ENCODE measurements around the gene NINL.

Gene NINL

GRCh38 chr20:25490656-25491445 is 94.5 kb downstream of the NINL start:
- Histone ChIP-seq H2AK5ac (ENCODE audit: low read depth, low read length) (peak overlapping the region; percentile 2), H2BK15ac (ENCODE audit: low read length) (no peak overlapping the region), H3K9ac (ENCODE audit: low read depth, low read length, poor library complexity) (peak overlapping the region; percentile 24), H3K4me1 (ENCODE audit: control insufficient read depth in 2 of 2, insufficient read depth in 1 of 2, low read depth in 1 of 2, low read length in 2 of 2) (peaks cover 0 to 5% of the 10 kb centered on the region in 2 donors), H3K18ac (ENCODE audit: low read length) (peak overlapping the region; percentile 65), H3K9me3 (replicated peaks in 1 of 2; ENCODE audit: control insufficient read depth in 2 of 2, insufficient read depth in 1 of 2, low read depth in 1 of 2, low read length in 2 of 2) (peaks cover 0 to 2% of the 10 kb centered on the region in 2 donors), H3K4me2 (ENCODE audit: insufficient read depth, low read length, poor library complexity, severe bottlenecking) (no peak overlapping the region), H3K79me1 (ENCODE audit: low read depth, low read length) (no peaks in the 10 kb centered on the region), H4K91ac (ENCODE audit: low read depth, low read length, poor library complexity) (no peak overlapping the region), H2BK12ac (ENCODE audit: low read length) (no peak overlapping the region), H2AFZ (ENCODE audit: low read length) (no peak overlapping the region), H3K14ac (ENCODE audit: low read length) (peak overlapping the region; percentile 56), H3K27me3 (ENCODE audit: control insufficient read depth in 3 of 3, insufficient read depth in 3 of 3, low read depth in 1 of 3, low read length in 3 of 3) (no peaks in the 10 kb centered on the region), H3K27ac (replicated peaks; ENCODE audit: low read length) (no peak overlapping the region), H3K4ac (ENCODE audit: low read length) (no peak overlapping the region), H3K23ac (ENCODE audit: low read depth, low read length, poor library complexity) (peak overlapping the region; percentile 97), H2BK5ac (ENCODE audit: low read length) (peak overlapping the region; percentile 24), H3K36me3 (replicated peaks in 1 of 2; ENCODE audit: control insufficient read depth in 2 of 2, insufficient read depth in 2 of 2, low read length in 2 of 2) (peaks cover 24 to 64% of the 10 kb centered on the region in 2 donors), H4K8ac (ENCODE audit: low read depth, low read length) (peak overlapping the region; percentile 82), H3K4me3 (ENCODE audit: low read length in 2 of 2) (peak overlapping the region in 1 of 2 donors; percentile 27), H2BK120ac (ENCODE audit: low read depth, low read length) (no peak overlapping the region)
- no peak for DNase-seq (ENCODE audit: low spot score)
- WGBS, 2 donors (ENCODE audit: extremely low coverage in 2 of 2, insufficient read length in 2 of 2, insufficient replicate concordance in 1 of 2) = no CpG with 5 or more reads among the region's 15 CpGs

- no CpG with 5 or more reads among the region's 15 CpGs for WGBS, 2 donors (ENCODE audit: extremely low coverage in 2 of 2, insufficient read length in 2 of 2, insufficient replicate concordance in 1 of 2)
- Histone ChIP-seq H3K14ac (ENCODE audit: low read length) (no peak overlapping the region), H2BK120ac (ENCODE audit: low read depth, low read length) (no peak overlapping the region), H3K79me1 (ENCODE audit: low read depth, low read length) (no peaks in the 10 kb centered on the region), H3K4ac (ENCODE audit: low read length) (no peak overlapping the region), H3K9ac (ENCODE audit: low read depth, low read length, poor library complexity) (no peak overlapping the region), H3K9me3 (replicated peaks in 1 of 2; ENCODE audit: control insufficient read depth in 2 of 2, insufficient read depth in 1 of 2, low read depth in 1 of 2, low read length in 2 of 2) (peaks cover 0 to 2% of the 10 kb centered on the region in 2 donors), H2BK12ac (ENCODE audit: low read length) (no peak overlapping the region), H3K27ac (replicated peaks; ENCODE audit: low read length) (no peak overlapping the region), H2AK5ac (ENCODE audit: low read depth, low read length) (no peak overlapping the region), H3K27me3 (ENCODE audit: control insufficient read depth in 3 of 3, insufficient read depth in 3 of 3, low read depth in 1 of 3, low read length in 3 of 3) (no peaks in the 10 kb centered on the region), H3K23ac (ENCODE audit: low read depth, low read length, poor library complexity) (no peak overlapping the region), H3K4me2 (ENCODE audit: insufficient read depth, low read length, poor library complexity, severe bottlenecking) (no peak overlapping the region), H3K4me1 (ENCODE audit: control insufficient read depth in 2 of 2, insufficient read depth in 1 of 2, low read depth in 1 of 2, low read length in 2 of 2) (peaks cover 0 to 5% of the 10 kb centered on the region in 2 donors), H2AFZ (ENCODE audit: low read length) (no peak overlapping the region), H2BK5ac (ENCODE audit: low read length) (no peak overlapping the region), H3K36me3 (replicated peaks in 1 of 2; ENCODE audit: control insufficient read depth in 2 of 2, insufficient read depth in 2 of 2, low read length in 2 of 2) (peaks cover 22 to 69% of the 10 kb centered on the region in 2 donors), H4K8ac (ENCODE audit: low read depth, low read length) (no peak overlapping the region), H2BK15ac (ENCODE audit: low read length) (no peak overlapping the region), H3K18ac (ENCODE audit: low read length) (peak overlapping the region; percentile 36), H3K4me3 (ENCODE audit: low read length in 2 of 2) (no peak overlapping the region), H4K91ac (ENCODE audit: low read depth, low read length, poor library complexity) (no peak overlapping the region)
- DNase-seq (ENCODE audit: low spot score) = no peak
Observed at GRCh38 chr20:25489221-25489871, 96.0 kb downstream of the NINL start.

GRCh38 chr20:25487975-25488374 is 97.4 kb downstream of the NINL start:
- no peak overlapping the region for H3K27ac ChIP-seq (replicated peaks; ENCODE audit: low read length)
- H3K4me3 ChIP-seq (ENCODE audit: low read length in 2 of 2) = no peak overlapping the region
- H4K91ac ChIP-seq (ENCODE audit: low read depth, low read length, poor library complexity) = no peak overlapping the region
- no peak overlapping the region for H2BK120ac ChIP-seq (ENCODE audit: low read depth, low read length)
- H3K23ac ChIP-seq (ENCODE audit: low read depth, low read length, poor library complexity) = peak overlapping the region; percentile 52
- no peak overlapping the region for H3K18ac ChIP-seq (ENCODE audit: low read length)
- H3K4me2 ChIP-seq (ENCODE audit: insufficient read depth, low read length, poor library complexity, severe bottlenecking) = no peak overlapping the region
- peaks cover 22 to 81% of the 10 kb centered on the region in 2 donors for H3K36me3 ChIP-seq (replicated peaks in 1 of 2; ENCODE audit: control insufficient read depth in 2 of 2, insufficient read depth in 2 of 2, low read length in 2 of 2)
- H2BK12ac ChIP-seq (ENCODE audit: low read length) = no peak overlapping the region
- H2AFZ ChIP-seq (ENCODE audit: low read length) = no peak overlapping the region
- H2BK15ac ChIP-seq (ENCODE audit: low read length) = no peak overlapping the region
- H4K8ac ChIP-seq (ENCODE audit: low read depth, low read length) = no peak overlapping the region
- H3K27me3 ChIP-seq (ENCODE audit: control insufficient read depth in 3 of 3, insufficient read depth in 3 of 3, low read depth in 1 of 3, low read length in 3 of 3) = no peaks in the 10 kb centered on the region
- no peak overlapping the region for H3K4ac ChIP-seq (ENCODE audit: low read length)
- no peak overlapping the region for H2AK5ac ChIP-seq (ENCODE audit: low read depth, low read length)
- no peaks in the 10 kb centered on the region for H3K79me1 ChIP-seq (ENCODE audit: low read depth, low read length)
- H3K9ac ChIP-seq (ENCODE audit: low read depth, low read length, poor library complexity) = no peak overlapping the region
- H3K4me1 ChIP-seq (ENCODE audit: control insufficient read depth in 2 of 2, insufficient read depth in 1 of 2, low read depth in 1 of 2, low read length in 2 of 2) = peaks cover 0 to 5% of the 10 kb centered on the region in 2 donors
- no peak overlapping the region for H3K14ac ChIP-seq (ENCODE audit: low read length)
- DNase-seq (ENCODE audit: low spot score) = no peak
- peak overlapping the region; percentile 67 for H2BK5ac ChIP-seq (ENCODE audit: low read length)
- no peaks in the 10 kb centered on the region for H3K9me3 ChIP-seq (replicated peaks in 1 of 2; ENCODE audit: control insufficient read depth in 2 of 2, insufficient read depth in 1 of 2, low read depth in 1 of 2, low read length in 2 of 2)
- no CpG with 5 or more reads among the region's 11 CpGs for WGBS, 2 donors (ENCODE audit: extremely low coverage in 2 of 2, insufficient read length in 2 of 2, insufficient replicate concordance in 1 of 2)

- Histone ChIP-seq H3K23ac (ENCODE audit: low read depth, low read length, poor library complexity) (no peak overlapping the region), H4K8ac (ENCODE audit: low read depth, low read length) (no peak overlapping the region), H3K79me1 (ENCODE audit: low read depth, low read length) (no peaks in the 10 kb centered on the region), H3K36me3 (replicated peaks in 1 of 2; ENCODE audit: control insufficient read depth in 2 of 2, insufficient read depth in 2 of 2, low read length in 2 of 2) (peaks cover 22 to 82% of the 10 kb centered on the region in 2 donors), H2BK12ac (ENCODE audit: low read length) (no peak overlapping the region), H3K4me3 (ENCODE audit: low read length in 2 of 2) (no peak overlapping the region), H3K27ac (replicated peaks; ENCODE audit: low read length) (no peak overlapping the region), H3K9ac (ENCODE audit: low read depth, low read length, poor library complexity) (no peak overlapping the region), H3K4me1 (ENCODE audit: control insufficient read depth in 2 of 2, insufficient read depth in 1 of 2, low read depth in 1 of 2, low read length in 2 of 2) (peaks cover 0 to 5% of the 10 kb centered on the region in 2 donors), H3K9me3 (replicated peaks in 1 of 2; ENCODE audit: control insufficient read depth in 2 of 2, insufficient read depth in 1 of 2, low read depth in 1 of 2, low read length in 2 of 2) (no peaks in the 10 kb centered on the region), H4K91ac (ENCODE audit: low read depth, low read length, poor library complexity) (no peak overlapping the region), H3K4me2 (ENCODE audit: insufficient read depth, low read length, poor library complexity, severe bottlenecking) (no peak overlapping the region), H3K14ac (ENCODE audit: low read length) (no peak overlapping the region), H3K27me3 (ENCODE audit: control insufficient read depth in 3 of 3, insufficient read depth in 3 of 3, low read depth in 1 of 3, low read length in 3 of 3) (no peaks in the 10 kb centered on the region), H2BK5ac (ENCODE audit: low read length) (no peak overlapping the region), H2BK120ac (ENCODE audit: low read depth, low read length) (no peak overlapping the region), H2BK15ac (ENCODE audit: low read length) (no peak overlapping the region), H2AFZ (ENCODE audit: low read length) (no peak overlapping the region), H3K18ac (ENCODE audit: low read length) (no peak overlapping the region), H3K4ac (ENCODE audit: low read length) (no peak overlapping the region), H2AK5ac (ENCODE audit: low read depth, low read length) (no peak overlapping the region)
- DNase-seq (ENCODE audit: low spot score) = no peak
- WGBS, 2 donors (ENCODE audit: extremely low coverage in 2 of 2, insufficient read length in 2 of 2, insufficient replicate concordance in 1 of 2) = no CpG with 5 or more reads among the region's 2 CpGs
Observed at GRCh38 chr20:25487306-25487705, 98.0 kb downstream of the NINL start.

Data from neuronal stem cell (in vitro differentiated cells).